ENCODE measurements around the gene DCHS2. TPM values are rescaled to one million over a fixed set of nuclear protein-coding genes. Genes with fewer than 3 reads are reported as not detected.

DCHS2 gene
- polyA plus RNA-seq, 4 donors = 0.10 to 0.34 TPM; not detected in 2

DNA sequence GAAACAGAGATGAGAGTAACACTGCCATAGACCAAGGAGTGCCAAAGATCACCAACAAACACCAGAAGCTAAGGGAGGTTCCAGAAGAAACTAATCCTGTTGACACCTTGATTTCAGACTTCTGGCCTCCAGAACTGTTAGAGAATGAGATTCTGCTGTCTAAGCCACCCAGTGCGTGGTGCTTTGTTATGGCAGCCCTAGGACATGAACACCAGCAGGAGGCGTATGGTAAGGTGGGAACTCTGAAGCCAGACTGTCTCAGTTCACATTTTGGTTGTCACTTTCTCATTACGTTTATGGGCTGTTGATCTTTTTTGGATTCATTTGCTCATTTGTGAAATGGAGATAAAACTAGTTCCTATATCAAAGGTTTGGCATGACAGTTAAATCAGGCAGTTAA, 142.9 kb downstream of the DCHS2 start:
- Histone ChIP-seq H3K4me3 (ENCODE audit: low read depth in 1 of 3, low read length in 3 of 3) (no peak overlapping the region), H3K27me3 (ENCODE audit: control insufficient read depth in 3 of 3, insufficient read depth in 3 of 3, low read length in 3 of 3) (peaks cover 0 to 4% (median 4%) of the 10 kb centered on the region in 3 donors), H3K4me1 (ENCODE audit: control insufficient read depth in 3 of 3, insufficient read depth in 2 of 3, low read depth in 1 of 3, low read length in 2 of 3) (no peaks in the 10 kb centered on the region), H3K27ac (ENCODE audit: low read depth in 1 of 3, low read length in 2 of 3) (no peak overlapping the region), H3K9me3 (ENCODE audit: control insufficient read depth in 2 of 2, insufficient read depth in 1 of 2, low read depth in 1 of 2, low read length in 1 of 2) (no peaks in the 10 kb centered on the region), H3K36me3 (ENCODE audit: control insufficient read depth in 3 of 3, insufficient read depth in 2 of 3, low read depth in 1 of 3, low read length in 3 of 3) (no peaks in the 10 kb centered on the region)
- FAIRE-seq = no peak
- no peak for DNase-seq
- 54 to 70% (median 65%) methylated on average over 3 of the region's 3 CpGs for WGBS, 3 donors

DNA sequence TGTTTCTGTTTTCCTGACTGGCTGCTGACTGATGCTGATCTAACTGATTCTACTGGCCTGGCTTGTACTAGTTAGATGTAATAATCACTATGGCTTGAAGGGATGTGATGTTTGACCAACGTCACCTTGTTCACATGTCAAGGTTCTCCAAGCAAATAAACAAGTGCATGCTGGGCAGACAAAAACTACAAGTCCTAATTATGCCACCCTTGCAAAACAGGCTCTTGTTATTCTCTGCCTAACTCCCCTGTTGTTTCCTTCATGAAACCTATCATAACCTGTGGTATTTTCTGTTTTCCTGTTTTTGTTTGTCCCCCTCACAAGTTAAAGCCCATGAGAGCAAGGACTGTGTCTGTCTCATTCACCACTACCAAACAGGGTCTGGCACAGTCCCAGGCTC, 146.2 kb downstream of the DCHS2 start:
- WGBS, 3 donors = 37 to 47% (median 47%) methylated on average over 1 of the region's 1 CpG
- H3K36me3 ChIP-seq (ENCODE audit: control insufficient read depth in 3 of 3, insufficient read depth in 2 of 3, low read depth in 1 of 3, low read length in 3 of 3) = no peaks in the 10 kb centered on the region
- H3K4me1 ChIP-seq (ENCODE audit: control insufficient read depth in 3 of 3, insufficient read depth in 2 of 3, low read depth in 1 of 3, low read length in 2 of 3) = no peaks in the 10 kb centered on the region
- no peaks in the 10 kb centered on the region for H3K9me3 ChIP-seq (ENCODE audit: control insufficient read depth in 2 of 2, insufficient read depth in 1 of 2, low read depth in 1 of 2, low read length in 1 of 2)
- no peak overlapping the region for H3K27ac ChIP-seq (ENCODE audit: low read depth in 1 of 3, low read length in 2 of 3)
- peaks cover 0 to 4% (median 2%) of the 10 kb centered on the region in 3 donors for H3K27me3 ChIP-seq (ENCODE audit: control insufficient read depth in 3 of 3, insufficient read depth in 3 of 3, low read length in 3 of 3)
- DNase-seq = no peak
- no peak overlapping the region for H3K4me3 ChIP-seq (ENCODE audit: low read depth in 1 of 3, low read length in 3 of 3)
- FAIRE-seq = no peak

DNA sequence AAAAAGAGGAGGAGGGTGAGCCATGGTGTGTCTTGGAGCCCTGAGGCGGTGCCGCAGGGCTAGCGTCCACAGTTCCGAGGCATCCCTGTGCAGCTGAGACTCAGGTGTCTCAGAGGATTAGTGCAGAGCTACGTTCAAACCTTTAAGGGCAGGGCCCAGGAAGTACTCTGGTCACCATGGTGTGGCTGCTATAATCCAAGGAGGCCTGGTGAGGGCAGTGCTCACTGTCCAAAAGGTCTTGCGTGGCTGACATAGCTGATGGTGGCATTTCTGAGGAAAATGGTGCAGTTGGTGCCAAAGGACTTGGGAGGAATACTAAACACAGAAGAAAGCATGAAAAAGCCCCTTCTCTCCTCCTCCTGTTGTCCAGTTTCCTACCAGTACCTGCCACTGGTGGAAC, 146.9 kb downstream of the DCHS2 start:
- Histone ChIP-seq H3K9me3 (ENCODE audit: control insufficient read depth in 2 of 2, insufficient read depth in 1 of 2, low read depth in 1 of 2, low read length in 1 of 2) (no peaks in the 10 kb centered on the region), H3K4me1 (ENCODE audit: control insufficient read depth in 3 of 3, insufficient read depth in 2 of 3, low read depth in 1 of 3, low read length in 2 of 3) (no peaks in the 10 kb centered on the region), H3K27ac (ENCODE audit: low read depth in 1 of 3, low read length in 2 of 3) (no peak overlapping the region), H3K27me3 (ENCODE audit: control insufficient read depth in 3 of 3, insufficient read depth in 3 of 3, low read length in 3 of 3) (peaks cover 0 to 4% (median 2%) of the 10 kb centered on the region in 3 donors), H3K4me3 (ENCODE audit: low read depth in 1 of 3, low read length in 3 of 3) (no peak overlapping the region), H3K36me3 (ENCODE audit: control insufficient read depth in 3 of 3, insufficient read depth in 2 of 3, low read depth in 1 of 3, low read length in 3 of 3) (no peaks in the 10 kb centered on the region)
- no peak for FAIRE-seq
- no peak for DNase-seq
- WGBS, 3 donors = 72 to 82% (median 76%) methylated on average over 6 of the region's 6 CpGs

DNA sequence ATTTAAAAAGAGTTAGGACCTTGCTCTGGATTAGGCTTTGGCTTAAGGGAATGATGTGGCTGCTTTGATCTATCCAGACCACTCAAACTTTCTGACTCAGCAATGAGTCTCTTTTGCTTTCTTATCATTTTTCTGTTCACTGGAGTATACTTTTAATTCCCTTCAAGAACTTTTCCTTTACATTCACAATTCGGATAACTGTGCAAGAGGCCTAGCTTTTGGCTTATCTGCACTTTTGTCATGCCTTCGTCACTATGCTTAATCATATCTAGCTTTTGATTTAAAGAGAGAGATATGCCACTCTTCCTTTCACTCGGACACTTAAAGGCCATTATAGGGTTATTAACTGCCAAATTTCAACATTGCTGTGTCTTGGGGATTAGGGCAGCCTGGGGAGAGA, 147.9 kb downstream of the DCHS2 start:
- H3K27me3 ChIP-seq (ENCODE audit: control insufficient read depth in 3 of 3, insufficient read depth in 3 of 3, low read length in 3 of 3) = peaks cover 0 to 4% (median 2%) of the 10 kb centered on the region in 3 donors
- no peak for DNase-seq
- no peaks in the 10 kb centered on the region for H3K4me1 ChIP-seq (ENCODE audit: control insufficient read depth in 3 of 3, insufficient read depth in 2 of 3, low read depth in 1 of 3, low read length in 2 of 3)
- 48 to 61% (median 56%) methylated on average over 3 of the region's 3 CpGs for WGBS, 3 donors
- no peaks in the 10 kb centered on the region for H3K36me3 ChIP-seq (ENCODE audit: control insufficient read depth in 3 of 3, insufficient read depth in 2 of 3, low read depth in 1 of 3, low read length in 3 of 3)
- no peaks in the 10 kb centered on the region for H3K9me3 ChIP-seq (ENCODE audit: control insufficient read depth in 2 of 2, insufficient read depth in 1 of 2, low read depth in 1 of 2, low read length in 1 of 2)
- H3K27ac ChIP-seq (ENCODE audit: low read depth in 1 of 3, low read length in 2 of 3) = no peak overlapping the region
- no peak overlapping the region for H3K4me3 ChIP-seq (ENCODE audit: low read depth in 1 of 3, low read length in 3 of 3)
- FAIRE-seq = no peak

DNA sequence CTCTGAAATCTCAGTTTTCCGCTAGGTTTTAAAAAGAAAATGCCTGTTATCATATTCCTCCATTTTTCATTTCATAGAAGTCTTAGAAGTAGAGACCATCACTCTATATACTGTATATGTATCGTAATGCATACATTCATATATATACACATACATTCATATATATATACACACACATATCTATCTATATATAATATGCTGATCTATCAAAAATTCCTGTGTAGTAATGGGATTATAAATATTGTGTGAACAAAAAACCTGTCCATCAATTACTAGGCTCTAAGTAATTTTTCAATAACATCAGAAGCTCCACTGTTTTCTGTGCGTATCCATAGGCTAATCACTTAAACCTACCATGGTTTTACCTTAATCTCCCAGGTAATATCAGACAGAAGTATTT, 150.2 kb downstream of the DCHS2 start:
- Histone ChIP-seq H3K4me3 (ENCODE audit: low read depth in 1 of 3, low read length in 3 of 3) (no peak overlapping the region), H3K27me3 (ENCODE audit: control insufficient read depth in 3 of 3, insufficient read depth in 3 of 3, low read length in 3 of 3) (peaks cover 0 to 4% (median 2%) of the 10 kb centered on the region in 3 donors), H3K4me1 (ENCODE audit: control insufficient read depth in 3 of 3, insufficient read depth in 2 of 3, low read depth in 1 of 3, low read length in 2 of 3) (no peaks in the 10 kb centered on the region), H3K9me3 (ENCODE audit: control insufficient read depth in 2 of 2, insufficient read depth in 1 of 2, low read depth in 1 of 2, low read length in 1 of 2) (no peaks in the 10 kb centered on the region), H3K27ac (ENCODE audit: low read depth in 1 of 3, low read length in 2 of 3) (no peak overlapping the region), H3K36me3 (ENCODE audit: control insufficient read depth in 3 of 3, insufficient read depth in 2 of 3, low read depth in 1 of 3, low read length in 3 of 3) (no peaks in the 10 kb centered on the region)
- no peak for DNase-seq
- 91 to 95% (median 94%) methylated on average over 3 of the region's 3 CpGs for WGBS, 3 donors
- no peak for FAIRE-seq

DNA sequence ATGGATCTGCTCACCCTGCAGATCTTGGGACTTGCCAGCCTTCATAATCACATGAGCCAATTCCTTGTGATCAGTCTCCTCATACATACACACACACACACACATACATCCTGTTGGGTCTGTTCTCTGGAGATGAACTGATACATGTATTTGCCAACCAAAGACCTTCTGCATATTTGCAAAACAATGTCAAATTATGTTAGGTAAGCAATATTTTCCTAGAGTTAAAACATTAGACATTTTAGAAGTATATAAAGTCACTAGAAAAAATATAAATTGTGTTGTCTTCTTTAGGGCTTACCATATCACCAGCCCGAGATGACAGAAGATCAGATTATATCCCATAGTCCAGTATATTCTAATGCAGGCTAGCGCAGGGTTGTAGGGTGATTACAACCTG, 156.0 kb downstream of the DCHS2 start:
- WGBS, 3 donors = 85 to 94% (median 88%) methylated on average over 2 of the region's 2 CpGs
- no peaks in the 10 kb centered on the region for H3K36me3 ChIP-seq (ENCODE audit: control insufficient read depth in 3 of 3, insufficient read depth in 2 of 3, low read depth in 1 of 3, low read length in 3 of 3)
- H3K9me3 ChIP-seq (ENCODE audit: control insufficient read depth in 2 of 2, insufficient read depth in 1 of 2, low read depth in 1 of 2, low read length in 1 of 2) = no peaks in the 10 kb centered on the region
- DNase-seq = no peak
- H3K27me3 ChIP-seq (ENCODE audit: control insufficient read depth in 3 of 3, insufficient read depth in 3 of 3, low read length in 3 of 3) = peaks cover 0 to 24% (median 6%) of the 10 kb centered on the region in 3 donors
- no peak for FAIRE-seq
- H3K4me1 ChIP-seq (ENCODE audit: control insufficient read depth in 3 of 3, insufficient read depth in 2 of 3, low read depth in 1 of 3, low read length in 2 of 3) = no peaks in the 10 kb centered on the region
- no peak overlapping the region for H3K4me3 ChIP-seq (ENCODE audit: low read depth in 1 of 3, low read length in 3 of 3)
- H3K27ac ChIP-seq (ENCODE audit: low read depth in 1 of 3, low read length in 2 of 3) = no peak overlapping the region

DNA sequence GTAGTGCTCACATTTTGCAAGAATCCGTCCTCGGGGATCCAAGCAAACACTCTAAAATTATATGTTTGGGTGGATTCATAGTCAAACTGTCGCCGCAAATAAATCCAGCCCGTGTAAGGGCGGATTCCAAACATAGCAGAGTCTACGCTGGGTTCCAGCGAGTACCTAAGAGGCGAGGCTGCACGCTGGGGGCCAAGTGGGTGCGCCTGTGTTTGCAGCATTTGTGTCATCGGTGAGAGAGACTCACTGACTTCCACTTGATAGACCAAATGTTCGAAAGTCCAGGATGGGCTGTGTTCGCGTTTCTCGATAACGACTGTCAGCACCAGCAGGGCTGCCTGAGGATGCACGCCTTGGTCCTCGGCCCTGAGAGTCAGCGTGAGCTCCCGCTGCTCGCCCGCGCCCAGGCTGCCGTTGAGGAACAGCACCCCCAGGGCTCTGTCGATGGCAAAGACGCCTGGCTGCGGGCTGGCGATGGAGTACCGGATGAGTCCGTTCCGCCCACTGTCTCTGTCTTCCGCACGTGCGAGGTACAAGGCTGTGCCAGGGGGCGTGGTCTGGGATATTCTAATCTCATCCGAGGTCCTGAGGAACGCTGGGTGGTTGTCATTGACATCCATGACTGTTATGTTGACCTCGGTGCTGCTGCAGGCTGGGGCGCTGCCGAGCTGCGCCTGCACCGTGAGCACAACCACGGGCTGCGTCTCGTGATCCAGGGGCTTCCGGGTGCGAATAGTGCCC, 158.7 kb downstream of the DCHS2 start:
- Histone ChIP-seq H3K9me3 (ENCODE audit: control insufficient read depth in 2 of 2, insufficient read depth in 1 of 2, low read depth in 1 of 2, low read length in 1 of 2) (no peaks in the 10 kb centered on the region), H3K27me3 (ENCODE audit: control insufficient read depth in 3 of 3, insufficient read depth in 3 of 3, low read length in 3 of 3) (peaks cover 0 to 26% (median 6%) of the 10 kb centered on the region in 3 donors), H3K4me3 (ENCODE audit: low read depth in 1 of 3, low read length in 3 of 3) (peak overlapping the region in 1 of 3 donors; percentile 11), H3K36me3 (ENCODE audit: control insufficient read depth in 3 of 3, insufficient read depth in 2 of 3, low read depth in 1 of 3, low read length in 3 of 3) (no peaks in the 10 kb centered on the region), H3K4me1 (ENCODE audit: control insufficient read depth in 3 of 3, insufficient read depth in 2 of 3, low read depth in 1 of 3, low read length in 2 of 3) (no peaks in the 10 kb centered on the region), H3K27ac (ENCODE audit: low read depth in 1 of 3, low read length in 2 of 3) (no peak overlapping the region)
- WGBS, 3 donors = 8 to 10% (median 10%) methylated on average over 48 of the region's 48 CpGs
- DNase-seq (peak; percentile 0 to 48), FAIRE-seq (no peak)

DNA sequence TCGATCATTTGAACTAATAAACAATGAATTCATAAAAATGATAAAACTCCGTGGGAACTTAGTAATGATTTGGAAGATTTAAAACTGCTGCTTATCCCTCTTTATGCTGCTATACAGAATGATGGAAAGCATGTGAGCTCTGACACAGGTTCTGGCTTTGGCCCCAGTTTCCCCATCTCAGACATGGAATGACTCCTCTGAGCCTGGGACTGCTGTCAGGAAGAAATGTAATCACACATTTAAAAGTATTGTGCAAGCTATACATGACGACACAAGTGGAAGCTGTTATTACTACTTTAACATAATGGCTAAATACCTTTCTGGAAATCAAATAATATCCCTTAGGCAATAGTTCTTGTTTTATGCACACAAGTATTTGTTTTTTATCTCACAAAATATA, 161.7 kb downstream of the DCHS2 start:
- WGBS, 3 donors = 63 to 72% (median 66%) methylated on average over 3 of the region's 3 CpGs

More for the DNA sequence above, 161.7 kb downstream of the DCHS2 start:
- Histone ChIP-seq H3K36me3 (ENCODE audit: control insufficient read depth in 3 of 3, insufficient read depth in 2 of 3, low read depth in 1 of 3, low read length in 3 of 3) (no peaks in the 10 kb centered on the region), H3K27ac (ENCODE audit: low read depth in 1 of 3, low read length in 2 of 3) (no peak overlapping the region), H3K9me3 (ENCODE audit: control insufficient read depth in 2 of 2, insufficient read depth in 1 of 2, low read depth in 1 of 2, low read length in 1 of 2) (no peaks in the 10 kb centered on the region), H3K27me3 (ENCODE audit: control insufficient read depth in 3 of 3, insufficient read depth in 3 of 3, low read length in 3 of 3) (peaks cover 0 to 26% (median 6%) of the 10 kb centered on the region in 3 donors), H3K4me3 (ENCODE audit: low read depth in 1 of 3, low read length in 3 of 3) (no peak overlapping the region), H3K4me1 (ENCODE audit: control insufficient read depth in 3 of 3, insufficient read depth in 2 of 3, low read depth in 1 of 3, low read length in 2 of 3) (no peaks in the 10 kb centered on the region)
- DNase-seq = no peak
- no peak for FAIRE-seq
